ENCODE data around the gene STK33.

Gene STK33

GRCh38 chr11:8593935-8594909, at the start of gene STK33:
STK33 (minus strand) TSS chr11:8594228; CDS start chr11:8474905, 119,323 bp downstream.
- peak; percentile 47 for DNase-seq (ENCODE audit: low spot score)

- DNase-seq (ENCODE audit: low spot score) = no peak
These were observed 48.3 kb upstream of the STK33 start for GRCh38 chr11:8642196-8642841.

DNA sequence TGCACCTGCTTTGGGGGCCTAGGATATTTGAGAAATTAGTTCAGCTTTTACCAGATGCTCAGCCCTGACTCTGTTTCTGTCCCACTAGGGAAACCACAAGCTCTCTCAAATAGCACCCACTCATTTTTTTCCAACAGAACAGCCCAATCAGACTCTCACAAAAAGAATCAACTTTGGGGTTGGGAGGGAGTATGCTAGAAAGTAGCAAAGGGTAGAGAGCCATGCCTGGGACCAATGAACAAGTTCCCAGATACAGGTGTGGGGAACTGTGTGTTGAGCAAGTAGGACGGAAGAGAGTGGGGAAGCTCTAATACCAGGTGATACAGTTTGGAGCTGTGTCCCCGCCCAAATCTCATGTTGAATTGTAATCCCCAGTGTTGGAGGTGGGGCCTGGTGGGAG, 47.3 kb upstream of the STK33 start:
- DNase-seq (ENCODE audit: low spot score) = no peak

GRCh38 chr11:8640267-8640906, 46.4 kb upstream of the STK33 start:
- no peak for DNase-seq (ENCODE audit: low spot score)

GRCh38 chr11:8639655-8640054, 45.6 kb upstream of the STK33 start:
- no peak for DNase-seq (ENCODE audit: low spot score)

GRCh38 chr11:8638300-8638699, 44.3 kb upstream of the STK33 start:
- DNase-seq (ENCODE audit: low spot score) = no peak

DNA sequence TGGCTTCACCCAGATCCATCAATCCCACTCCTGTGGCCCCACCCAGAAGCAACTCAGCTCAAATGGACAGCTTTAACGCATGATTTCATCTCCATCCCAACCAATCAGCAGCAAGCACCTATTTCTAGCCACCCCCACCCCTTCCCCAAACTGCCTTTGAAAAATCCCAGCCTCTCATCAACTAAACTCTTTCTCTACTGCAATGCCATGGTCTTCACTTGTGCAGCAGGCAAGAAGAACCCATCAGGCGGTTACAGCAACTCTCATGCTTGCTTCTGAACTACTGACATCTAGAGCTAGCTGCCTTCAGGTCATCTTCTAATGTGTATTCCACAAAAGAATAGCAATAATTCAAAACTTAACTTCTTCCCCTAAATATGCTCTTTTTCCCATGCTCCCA, 42.1 kb upstream of the STK33 start:
- no peak for DNase-seq (ENCODE audit: low spot score)

- no peak for DNase-seq (ENCODE audit: low spot score)
These were observed 40.5 kb upstream of the STK33 start for GRCh38 chr11:8634498-8634897.

GRCh38 chr11:8631395-8632118, 37.5 kb upstream of the STK33 start:
- DNase-seq (ENCODE audit: low spot score) = no peak

- DNase-seq (ENCODE audit: low spot score) = no peak
These were observed 30.7 kb upstream of the STK33 start for GRCh38 chr11:8624698-8625097.

- DNase-seq (ENCODE audit: low spot score) = no peak
These were observed 27.1 kb upstream of the STK33 start for GRCh38 chr11:8621147-8621546.

DNA sequence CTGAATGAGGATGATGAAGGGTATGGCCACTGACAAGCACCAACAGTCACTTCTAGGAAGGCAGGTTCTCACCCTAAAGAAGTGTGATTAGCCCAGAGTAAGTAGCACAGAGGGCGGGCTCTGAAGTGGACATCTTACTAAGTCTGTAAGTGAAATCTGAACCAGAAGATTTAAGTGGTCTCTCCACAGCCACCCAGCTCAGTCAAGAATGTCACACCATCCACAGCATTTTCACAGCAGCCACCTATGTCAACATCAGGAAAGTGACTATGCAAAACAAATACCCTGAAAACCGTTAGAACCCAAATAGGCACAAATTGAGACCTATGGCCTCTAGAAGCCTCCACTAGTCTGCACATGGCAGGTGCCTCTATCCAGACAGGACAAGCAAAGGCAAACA, 23.0 kb upstream of the STK33 start:
- DNase-seq (ENCODE audit: low spot score) = no peak

- no peak for DNase-seq (ENCODE audit: low spot score)
These were observed 21.4 kb upstream of the STK33 start for GRCh38 chr11:8615291-8616032.

- no peak for DNase-seq (ENCODE audit: low spot score)
These were observed 20.5 kb upstream of the STK33 start for GRCh38 chr11:8614497-8614896.

DNA sequence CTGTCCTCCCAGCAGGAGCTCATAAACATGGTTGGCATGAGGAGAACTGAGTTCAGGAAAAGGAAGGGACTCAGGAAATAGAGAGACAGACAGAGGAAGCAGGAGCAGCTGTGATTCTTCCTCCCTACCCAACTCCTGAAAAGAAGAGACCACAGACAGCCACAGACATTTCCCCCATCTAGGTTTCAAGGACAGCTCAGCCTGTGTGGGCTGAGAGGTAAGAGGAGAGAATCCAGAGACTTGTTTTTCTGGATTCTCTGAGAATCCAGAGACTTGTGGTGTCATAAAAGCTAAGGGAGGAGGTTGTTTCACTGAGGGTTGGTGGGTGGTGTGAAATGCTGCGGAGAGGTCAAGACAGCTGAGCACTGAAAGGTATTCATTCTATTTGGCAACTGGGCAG, 19.0 kb upstream of the STK33 start:
- DNase-seq (ENCODE audit: low spot score) = no peak

GRCh38 chr11:8612522-8612921, 18.5 kb upstream of the STK33 start:
- DNase-seq (ENCODE audit: low spot score) = no peak

- DNase-seq (ENCODE audit: low spot score) = no peak
These were observed 16.6 kb upstream of the STK33 start for GRCh38 chr11:8610532-8611116.

DNA sequence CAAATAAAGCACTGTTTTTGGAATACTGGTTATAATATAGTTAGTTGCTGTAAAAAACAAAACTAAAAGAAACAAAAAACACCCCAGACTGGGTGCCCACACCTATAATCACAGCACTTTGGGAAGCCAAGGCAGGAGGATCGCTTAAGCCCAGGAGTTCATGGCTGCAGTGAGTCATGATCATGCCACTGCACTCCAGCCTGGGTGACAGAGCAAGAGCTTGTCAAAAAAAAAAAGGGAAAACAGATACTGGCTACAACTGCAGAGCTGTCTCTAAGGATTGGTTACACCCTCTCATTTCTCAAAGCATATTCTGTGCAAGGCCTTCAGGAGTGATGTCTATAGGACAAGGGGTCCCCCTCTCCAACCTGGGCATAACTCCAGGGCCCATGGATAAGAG, 14.6 kb upstream of the STK33 start:
- no peak for DNase-seq (ENCODE audit: low spot score)

DNA sequence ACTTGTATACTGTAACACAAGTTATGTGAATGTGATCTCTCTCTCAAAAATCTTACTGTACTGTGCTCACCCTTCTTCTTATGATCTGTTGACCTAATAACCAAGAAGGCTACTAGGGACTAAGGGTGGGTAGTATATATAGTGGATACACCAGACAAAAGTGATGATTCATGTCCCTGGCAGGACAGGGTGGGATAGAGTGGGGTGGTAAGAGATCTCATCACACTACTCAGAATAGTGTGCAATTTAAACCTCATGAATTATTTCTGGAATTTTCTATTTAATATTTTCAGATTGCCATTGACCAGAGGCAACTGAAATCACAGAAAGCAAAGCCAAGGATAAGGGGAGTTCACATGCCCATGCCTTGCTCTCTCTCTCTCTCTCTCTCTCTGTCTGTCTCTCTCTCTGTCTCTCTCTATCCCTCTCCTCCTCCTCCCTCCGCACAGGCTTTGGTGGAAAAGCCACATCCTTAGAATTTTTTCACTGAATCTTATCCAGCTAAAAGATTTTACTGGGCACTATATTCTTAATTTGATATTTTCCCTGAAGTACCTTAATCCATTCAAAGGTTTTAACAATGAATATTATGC, 12.0 kb upstream of the STK33 start:
- DNase-seq (ENCODE audit: low spot score) = no peak

- DNase-seq (ENCODE audit: low spot score) = peak; percentile 32
These were observed 10.2 kb upstream of the STK33 start for GRCh38 chr11:8604078-8604723.

All from SW480 (cell line).